ENCODE results near the gene GSN.

Gene GSN

GRCh38 chr9:121359351-121360294 is 91.7 kb downstream of the GSN start:
- no peak for DNase-seq

GRCh38 chr9:121360601-121361374 is 92.8 kb downstream of the GSN start:
- DNase-seq, result no peak

- DNase-seq, result no peak
Measured at GRCh38 chr9:121362813-121363621, 95.1 kb downstream of the GSN start.

- DNase-seq, result no peak
Measured at GRCh38 chr9:121363622-121363961, 95.6 kb downstream of the GSN start.

GRCh38 chr9:121364077-121364476 is 96.1 kb downstream of the GSN start:
- DNase-seq, result no peak

DNA sequence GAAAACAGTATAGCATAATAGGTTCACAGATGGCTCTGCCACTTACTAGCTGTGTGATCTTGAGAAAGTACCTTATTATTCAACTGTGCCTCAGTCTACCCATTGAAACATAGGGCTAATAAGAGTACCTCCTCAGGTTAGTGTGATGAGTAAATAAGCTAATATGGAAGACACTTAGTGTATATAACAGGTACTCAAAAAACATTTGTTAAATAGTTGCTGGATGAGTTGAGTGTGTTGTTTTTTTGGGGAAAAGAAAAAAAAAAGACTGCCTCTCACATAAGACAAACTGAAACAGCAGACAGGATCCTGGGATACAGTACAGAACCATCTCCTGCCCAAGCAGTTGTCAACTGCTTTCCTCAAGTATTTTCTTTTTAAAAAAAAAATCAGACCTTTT is 96.9 kb downstream of the GSN start:
- no peak for DNase-seq

GRCh38 chr9:121365564-121365963 is 97.6 kb downstream of the GSN start:
- DNase-seq, result no peak

DNA sequence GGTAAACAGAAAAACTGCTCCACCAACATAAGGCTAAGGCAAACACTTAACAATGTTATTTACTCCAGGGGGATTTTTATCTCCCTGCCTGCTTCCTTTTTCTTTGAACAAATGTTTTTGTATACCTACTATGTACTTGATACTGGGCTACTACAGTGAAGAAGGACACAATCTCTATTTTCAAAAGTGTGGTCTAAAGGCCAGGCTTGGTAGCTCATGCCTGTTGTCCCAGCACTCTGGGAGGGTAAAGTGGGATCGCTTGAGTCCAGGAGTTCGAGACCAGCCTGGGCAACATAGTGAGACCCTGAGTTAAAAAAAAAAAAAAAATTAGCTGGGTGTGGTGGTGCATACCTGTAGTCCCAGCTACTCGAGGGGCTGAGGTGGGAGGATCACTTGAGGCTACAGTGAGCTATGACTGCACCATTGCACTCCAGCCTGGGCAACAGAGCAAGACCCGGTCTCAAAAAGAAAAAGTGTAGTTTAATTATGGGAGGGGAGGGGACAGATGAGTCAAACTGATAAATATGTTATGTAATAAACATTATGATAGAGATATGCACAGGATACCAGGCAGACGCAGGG is 98.7 kb downstream of the GSN start:
- no peak for DNase-seq

DNA sequence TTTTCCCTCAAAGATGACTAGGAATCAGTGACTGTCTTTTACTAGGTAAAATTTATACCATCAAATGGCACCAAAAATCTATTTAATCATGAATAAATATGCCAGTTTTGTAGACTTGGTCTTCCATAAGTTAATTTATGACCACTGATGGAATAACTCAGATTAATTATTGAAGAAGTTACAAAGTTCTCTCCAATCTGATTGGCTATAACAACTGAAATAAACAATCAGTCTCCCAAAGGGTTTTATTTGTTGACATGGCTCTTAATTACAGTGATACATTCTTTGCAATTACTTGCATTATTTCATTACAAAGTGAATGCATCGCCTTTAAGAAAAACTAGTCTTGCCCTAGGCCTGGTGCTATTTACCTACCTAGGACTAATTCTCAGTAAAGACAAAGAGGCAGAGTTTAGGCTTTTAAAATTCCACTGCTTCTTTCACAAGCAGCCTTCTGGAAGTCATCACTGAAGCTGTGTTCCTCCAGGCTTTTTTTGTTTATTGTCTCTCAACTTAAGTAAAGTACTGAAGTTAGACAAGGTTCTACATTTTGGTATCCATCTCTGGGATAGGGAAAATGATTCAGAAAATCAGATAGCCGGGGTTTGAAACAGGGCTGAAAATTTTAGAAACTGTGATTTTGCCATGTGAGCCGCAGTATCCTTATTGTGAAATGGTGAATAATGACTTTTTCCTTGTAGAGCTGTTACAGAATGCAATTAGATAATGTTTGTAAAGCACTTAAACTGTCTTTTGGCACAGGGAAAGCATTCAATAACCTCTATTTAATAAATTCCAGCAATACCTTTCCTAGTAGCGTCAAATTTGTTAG is 99.6 kb downstream of the GSN start:
- DNase-seq, result no peak

DNA sequence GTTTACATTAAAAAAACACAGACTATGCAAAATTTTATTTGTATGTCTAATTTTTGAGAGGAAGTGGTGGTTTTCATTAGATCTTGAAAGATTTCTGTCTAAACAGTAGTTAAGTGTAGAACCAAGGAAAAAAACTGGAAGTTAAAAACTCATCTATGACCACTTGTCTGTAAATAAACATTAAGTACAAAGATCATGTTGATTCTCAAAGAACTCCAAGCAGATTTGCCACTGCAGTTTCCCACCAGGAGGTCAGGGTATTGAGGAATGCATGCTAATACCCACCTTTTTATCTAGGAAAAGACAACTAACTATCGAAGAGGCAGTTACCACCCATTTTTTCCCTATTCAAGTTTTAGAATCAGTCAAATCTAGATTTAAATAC is 100.2 kb downstream of the GSN start:
- no peak for DNase-seq

DNA sequence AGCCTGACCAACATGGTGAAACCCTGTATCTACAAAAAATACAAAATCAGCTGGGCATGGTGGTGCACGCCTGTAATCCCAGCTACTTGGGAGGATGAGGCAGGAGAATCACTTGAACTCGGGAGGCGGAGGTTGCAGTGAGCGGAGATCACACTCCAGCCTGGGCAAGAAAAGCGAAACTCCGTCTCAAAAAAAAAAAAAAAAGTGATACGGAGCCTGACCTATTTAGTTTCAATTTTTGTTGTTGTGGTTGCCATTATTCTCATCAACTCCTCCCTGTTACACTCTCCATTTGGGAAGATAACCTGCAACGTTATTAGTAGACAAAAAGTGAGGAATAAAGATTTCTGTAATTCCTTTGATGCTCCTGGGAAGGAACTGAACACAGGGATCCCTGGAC is 100.8 kb downstream of the GSN start:
- DNase-seq, result no peak

DNA sequence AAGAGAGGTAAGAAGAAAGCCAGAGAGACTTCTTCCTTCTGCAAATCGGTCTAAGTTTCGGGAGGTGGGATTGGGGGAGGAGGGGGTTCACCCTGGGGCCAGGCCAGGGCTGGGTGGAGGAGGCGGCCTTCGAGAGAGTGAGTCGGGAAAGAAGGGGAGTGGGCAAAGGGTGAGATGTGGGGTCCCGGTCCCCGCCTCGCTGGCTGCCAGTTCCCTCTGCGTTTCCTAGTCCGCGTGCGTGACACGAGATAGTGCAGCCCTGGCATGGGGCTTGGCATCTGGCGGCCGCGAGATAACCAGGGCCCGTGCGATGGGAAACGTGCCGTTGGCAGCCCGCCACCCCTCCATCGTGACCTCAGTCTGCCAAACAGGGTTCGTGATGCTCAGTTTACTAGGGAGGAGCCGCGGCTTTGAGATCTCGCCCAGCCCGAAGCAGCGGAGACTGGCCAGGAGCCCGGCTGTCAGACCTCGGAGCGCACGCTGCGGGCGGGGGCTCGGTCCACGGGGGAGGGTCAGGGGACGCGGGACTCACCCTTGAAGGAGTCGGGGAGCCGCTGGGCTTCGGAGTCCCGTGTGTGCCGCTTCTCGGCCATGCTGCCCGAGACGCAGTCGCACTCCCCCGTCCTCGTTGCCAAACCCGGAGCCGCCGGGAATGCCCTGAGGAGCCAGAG is 101.8 kb downstream of the GSN start, which contains the start of gene STOM:
Gene STOM, minus strand, starts transcription at position 656 of the 671 bp plus-strand sequence. Its CDS starts 63 bp downstream, at position 593.
- peak in 1 of 2 experiments; percentile 46 for DNase-seq

DNA sequence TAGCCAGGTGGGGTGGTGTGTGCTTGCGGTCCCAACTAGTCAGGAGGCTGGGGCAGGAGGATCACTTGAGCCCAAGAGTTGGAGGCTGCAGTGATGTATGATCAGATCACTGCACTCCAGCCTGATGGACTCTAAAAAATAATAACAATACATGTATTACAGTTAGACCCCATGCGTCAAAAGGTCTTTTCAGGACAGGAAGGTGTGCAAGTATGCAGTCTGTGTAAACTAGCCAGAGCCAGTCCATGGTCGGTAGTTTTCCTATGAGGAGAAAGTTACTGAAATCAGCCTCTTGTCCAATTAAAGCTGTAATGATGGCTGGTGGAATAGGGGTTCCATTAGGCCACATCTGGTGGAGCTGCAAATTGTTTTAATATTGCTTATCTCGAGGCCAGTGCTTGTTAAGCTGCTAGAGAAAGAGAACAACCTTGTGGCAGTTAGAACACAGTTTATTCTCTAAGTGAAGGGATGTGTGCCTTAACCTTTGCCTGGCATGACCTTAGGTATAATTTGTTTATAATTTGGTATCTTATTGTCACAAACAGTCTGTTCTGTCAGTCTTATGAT is 103.6 kb downstream of the GSN start:
- DNase-seq, result no peak

- DNase-seq, result no peak
Measured at GRCh38 chr9:121372239-121373010, 104.5 kb downstream of the GSN start.

GRCh38 chr9:121373011-121373729 is 105.2 kb downstream of the GSN start:
- DNase-seq, result no peak

GRCh38 chr9:121376214-121376830 is 108.4 kb downstream of the GSN start:
- no peak for DNase-seq

DNA sequence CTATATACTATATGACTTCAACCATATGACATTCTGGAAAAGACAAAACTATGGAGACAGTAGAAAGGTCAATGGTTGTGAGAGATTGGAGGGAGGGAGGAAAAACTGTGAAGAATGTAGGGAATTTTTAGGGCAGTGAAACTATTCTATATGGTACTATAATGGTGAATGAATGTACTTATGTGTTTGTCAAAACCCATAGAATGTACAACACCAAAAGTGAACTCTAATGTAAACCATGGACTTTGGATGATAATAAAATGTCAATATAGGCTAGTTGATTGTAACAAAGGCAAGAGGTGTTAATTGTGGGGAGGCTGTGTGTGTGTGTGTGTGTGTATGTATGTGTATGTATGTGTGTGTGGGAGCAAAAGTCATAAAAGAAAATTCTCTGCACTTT is 112.9 kb downstream of the GSN start:
- DNase-seq, result no peak
